Common myeloid progenitor, CD34-positive (primary cell): ENCODE measurements around the gene LARGE2.
A peak's percentile ranks its signal among the peaks of the same experiment; 100 is the strongest.

Experiments
- CTCF ChIA-PET: fragments of 350-600 bp; sonication (Branson Sonifier 250); formaldehyde crosslinking; loops from one replicate; lab custom pipeline; 2021; ENCODE audit warnings: antibody characterized with exemption; lab: Charles Lee
- POLR2A ChIA-PET: fragments of 350-600 bp; sonication (Branson Sonifier 250); formaldehyde crosslinking; loops from one replicate; lab custom pipeline; 2021; ENCODE audit warnings: antibody characterized with exemption; lab: Charles Lee
- DNase-seq, 3 donors: peaks; one replicate each; pipeline versions ENCODE4 v3.0.0 to v3.0.0-alpha.2; 2013
- H3K27ac ChIP-seq, 2 experiments: 1 replicate in 1 of 2; 2 replicates in 1 of 2; pipeline ENCODE4 v1.7.0; 2013; ENCODE audit warnings: inconsistent platforms in 2 of 2, low read length in 2 of 2, mild to moderate bottlenecking in 2 of 2, low read depth in 1 of 2, moderate library complexity in 1 of 2; ENCODE audit not compliant: severe bottlenecking in 2 of 2, insufficient read depth in 1 of 2, poor library complexity in 1 of 2
- H3K27me3 ChIP-seq, 5 experiments: replicated peaks in 2 of 5; 1 replicate in 3 of 5; 2 replicates in 2 of 5; pipeline versions ENCODE4 v1.6.1 to v1.7.0; 2013; ENCODE audit warnings: low read length in 4 of 5, mild to moderate bottlenecking in 2 of 5, moderate library complexity in 2 of 5, inconsistent platforms in 1 of 5; ENCODE audit not compliant: insufficient read depth in 5 of 5, control insufficient read depth in 4 of 5
- H3K36me3 ChIP-seq, 4 experiments: 1 replicate in 2 of 4; 2 replicates in 2 of 4; pipeline versions ENCODE4 v1.6.1 to v1.7.0; 2013; ENCODE audit warnings: low read length in 3 of 4, control low read depth in 1 of 4, mild to moderate bottlenecking in 1 of 4; ENCODE audit not compliant: control insufficient read depth in 4 of 4, insufficient read depth in 4 of 4
- H3K4me1 ChIP-seq, 4 experiments: 1 replicate in 3 of 4; 2 replicates in 1 of 4; pipeline versions ENCODE4 v1.6.1 to v1.7.1; 2013; ENCODE audit warnings: low read length in 3 of 4, mild to moderate bottlenecking in 3 of 4, control low read depth in 1 of 4, inconsistent platforms in 1 of 4, moderate library complexity in 1 of 4; ENCODE audit not compliant: control insufficient read depth in 4 of 4, insufficient read depth in 4 of 4; ENCODE audit errors: control extremely low read depth in 1 of 4
- H3K4me3 ChIP-seq, 7 experiments: 1 replicate in 4 of 7; 2 replicates in 3 of 7; pipeline versions ENCODE4 v1.5.1 to v1.7.0; 2013; ENCODE audit warnings: mild to moderate bottlenecking in 7 of 7, low read length in 6 of 7, moderate library complexity in 6 of 7, inconsistent platforms in 2 of 7, low read depth in 2 of 7, control low read depth in 1 of 7; ENCODE audit not compliant: insufficient read depth in 4 of 7, control insufficient read depth in 1 of 7; ENCODE audit errors: extremely low read depth in 1 of 7
- H3K9me3 ChIP-seq, 5 experiments: 1 replicate in 4 of 5; 2 replicates in 1 of 5; pipeline versions ENCODE4 v1.6.1 to v1.7.1; 2013; ENCODE audit warnings: low read length in 4 of 5, mild to moderate bottlenecking in 2 of 5, inconsistent platforms in 1 of 5, low read depth in 1 of 5, moderate library complexity in 1 of 5; ENCODE audit not compliant: control insufficient read depth in 4 of 5, insufficient read depth in 2 of 5; ENCODE audit errors: control extremely low read depth in 1 of 5
- WGBS: methylation state at CpG from one replicate; pipeline ENCODE4 v1.1.5; 2013; ENCODE audit not compliant: insufficient coverage; 5-methylcytosine and 5-hydroxymethylcytosine counted together

LARGE2 gene

GRCh38 chr11:45920531-45921477, 1.7 kb upstream of the LARGE2 start:
- DNase-seq = no peak
- 100% methylated on average over 4 of the region's 6 CpGs for WGBS
- ChIA-PET CTCF (interaction anchor here (1.0 kb wide), 1 partner anchor 49 kb away, joined by 3 read pairs; no protein-coding TSS in a partner anchor), POLR2A (no interaction called here)
- Histone ChIP-seq H3K9me3 (no peaks in the 10 kb centered on the region), H3K4me1 (peaks cover 4 to 57% (median 47%) of the 10 kb centered on the region in 4 experiments), H3K27me3 (peaks cover 0 to 38% (median 9%) of the 10 kb centered on the region in 5 experiments), H3K4me3 (no peak overlapping the region), H3K36me3 (peaks cover 0 to 7% (median 0%) of the 10 kb centered on the region in 4 experiments), H3K27ac (no peak overlapping the region)

DNA sequence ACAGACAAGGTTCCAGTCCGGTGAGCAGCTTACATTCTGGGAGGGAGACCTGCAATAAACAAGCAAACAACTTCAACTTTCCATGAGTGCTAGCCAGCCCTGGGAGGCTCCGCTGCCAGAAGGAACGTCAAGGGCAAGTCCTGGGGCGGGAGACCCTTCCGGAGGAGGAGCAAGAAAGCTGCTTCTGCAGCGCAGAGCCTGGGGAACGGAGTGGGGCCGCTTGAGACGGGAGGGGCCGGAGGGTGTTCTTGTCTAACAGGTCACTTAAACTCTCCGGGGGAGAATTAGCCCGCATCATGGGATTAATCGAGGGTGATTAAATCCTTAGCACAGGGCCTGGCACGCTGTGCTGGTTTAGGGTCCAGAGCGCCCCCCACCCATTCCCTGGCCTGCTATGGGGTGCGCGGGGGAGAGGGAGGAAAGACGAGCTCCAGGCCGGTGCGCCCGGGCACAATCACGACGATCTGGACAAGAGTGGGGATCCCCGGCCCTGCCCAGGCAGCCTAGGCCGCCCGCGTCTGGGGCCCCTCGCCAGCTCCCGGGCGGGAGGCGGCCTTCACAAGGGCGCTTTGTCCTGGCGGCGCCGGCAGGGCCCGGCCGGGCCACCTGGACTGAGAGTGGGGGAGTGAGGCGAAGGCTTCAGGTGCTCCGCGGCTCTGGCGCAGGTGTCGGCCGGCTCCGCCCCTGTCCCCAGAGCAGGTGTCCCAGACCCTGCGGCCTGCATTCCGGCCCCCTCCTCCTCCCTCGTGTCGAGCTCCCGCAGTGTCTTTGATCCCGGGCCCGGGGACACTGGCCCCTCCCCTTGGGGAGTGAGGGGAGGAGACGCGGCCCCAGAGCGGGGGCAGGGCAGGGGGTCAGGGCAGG, 663 bp upstream of the LARGE2 start:
- Histone ChIP-seq H3K9me3 (no peaks in the 10 kb centered on the region), H3K36me3 (no peaks in the 10 kb centered on the region), H3K4me3 (peak overlapping the region in 3 of 7 experiments; percentile 42 to 59 (median 57)), H3K27ac (no peak overlapping the region), H3K4me1 (peaks cover 3 to 53% (median 44%) of the 10 kb centered on the region in 4 experiments), H3K27me3 (peaks cover 0 to 38% (median 9%) of the 10 kb centered on the region in 5 experiments)
- 63% methylated on average over 30 of the region's 54 CpGs for WGBS
- CTCF ChIA-PET = interaction anchor here (1.3 kb wide), 1 partner anchor 15 kb away, joined by 4 read pairs; no protein-coding TSS in a partner anchor
- DNase-seq = no peak
- POLR2A ChIA-PET = no interaction called here

- CTCF ChIA-PET = no interaction called here
- no peak for DNase-seq
- no peak overlapping the region for H3K27ac ChIP-seq
- H3K9me3 ChIP-seq = no peaks in the 10 kb centered on the region
- H3K4me1 ChIP-seq = peaks cover 0 to 37% (median 32%) of the 10 kb centered on the region in 4 experiments
- peaks cover 0 to 38% (median 9%) of the 10 kb centered on the region in 5 experiments for H3K27me3 ChIP-seq
- no peak overlapping the region for H3K4me3 ChIP-seq
- POLR2A ChIA-PET = no interaction called here
- WGBS = 93% methylated on average over 15 of the region's 22 CpGs
- no peaks in the 10 kb centered on the region for H3K36me3 ChIP-seq
These were observed 1.8 kb downstream of the LARGE2 start for GRCh38 chr11:45924036-45924915.

GRCh38 chr11:45924927-45925326, 2.5 kb downstream of the LARGE2 start:
- CTCF ChIA-PET = interaction anchor here (0.7 kb wide), 1 partner anchor 19 kb away, joined by 3 read pairs; no protein-coding TSS in a partner anchor
- Histone ChIP-seq H3K9me3 (no peaks in the 10 kb centered on the region), H3K36me3 (no peaks in the 10 kb centered on the region), H3K27ac (no peak overlapping the region), H3K27me3 (peaks cover 0 to 38% (median 9%) of the 10 kb centered on the region in 5 experiments), H3K4me1 (peaks cover 0 to 32% (median 27%) of the 10 kb centered on the region in 4 experiments), H3K4me3 (no peak overlapping the region)
- POLR2A ChIA-PET = no interaction called here
- DNase-seq = no peak
- 97% methylated on average over 6 of the region's 6 CpGs for WGBS

DNA sequence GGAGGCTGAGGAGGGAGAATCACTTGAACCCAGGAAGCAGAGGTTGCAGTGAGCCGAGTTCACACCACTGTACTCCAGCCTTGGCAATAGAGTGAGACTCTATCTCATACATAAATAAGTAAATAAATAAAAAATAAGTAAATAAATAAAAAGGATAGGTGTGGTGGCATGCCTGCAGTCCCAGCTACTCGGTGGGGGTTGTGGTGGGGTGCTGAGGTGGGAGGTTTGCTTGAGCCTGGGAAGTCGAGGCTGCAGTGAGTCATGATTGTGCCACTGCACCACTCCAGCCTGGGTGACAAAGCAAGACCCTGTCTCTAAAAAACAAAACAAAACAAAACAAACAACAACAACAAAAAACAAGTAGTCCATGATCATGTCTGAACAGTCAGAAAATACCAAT, 3.1 kb downstream of the LARGE2 start:
- Histone ChIP-seq H3K36me3 (no peaks in the 10 kb centered on the region), H3K4me1 (peaks cover 0 to 31% (median 25%) of the 10 kb centered on the region in 4 experiments), H3K27ac (no peak overlapping the region), H3K4me3 (no peak overlapping the region), H3K9me3 (no peaks in the 10 kb centered on the region), H3K27me3 (peaks cover 0 to 38% (median 9%) of the 10 kb centered on the region in 5 experiments)
- 80% methylated on average over 1 of the region's 3 CpGs for WGBS
- no peak for DNase-seq
- POLR2A ChIA-PET = no interaction called here
- CTCF ChIA-PET = interaction anchor here (0.7 kb wide), 1 partner anchor 19 kb away, joined by 3 read pairs; no protein-coding TSS in a partner anchor

DNA sequence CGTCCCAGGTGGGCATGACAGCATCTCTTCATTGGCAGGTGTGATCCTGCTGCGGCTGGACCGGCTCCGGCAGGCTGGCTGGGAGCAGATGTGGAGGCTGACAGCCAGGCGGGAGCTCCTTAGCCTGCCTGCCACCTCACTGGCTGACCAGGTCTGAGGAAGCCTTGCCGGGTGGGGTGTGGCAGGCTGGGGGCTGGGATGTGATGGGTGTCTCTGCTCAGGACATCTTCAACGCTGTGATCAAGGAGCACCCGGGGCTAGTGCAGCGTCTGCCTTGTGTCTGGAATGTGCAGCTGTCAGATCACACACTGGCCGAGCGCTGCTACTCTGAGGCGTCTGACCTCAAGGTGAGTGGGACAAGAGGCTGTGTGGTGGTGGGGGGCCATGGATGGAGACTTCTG, 3.5 kb downstream of the LARGE2 start:
- 100% methylated on average over 4 of the region's 12 CpGs for WGBS
- ChIA-PET POLR2A (no interaction called here), CTCF (interaction anchor here (0.9 to 1.2 kb wide), 3 partner anchors 8 to 33 kb away, joined by 3 to 4 read pairs (median 3); partner anchors contain the start of gene PEX16)
- H3K27me3 ChIP-seq = peaks cover 0 to 37% (median 9%) of the 10 kb centered on the region in 5 experiments
- no peak overlapping the region for H3K4me3 ChIP-seq
- no peak overlapping the region for H3K27ac ChIP-seq
- H3K9me3 ChIP-seq = no peaks in the 10 kb centered on the region
- peaks cover 0 to 31% (median 25%) of the 10 kb centered on the region in 4 experiments for H3K4me1 ChIP-seq
- peaks cover 0 to 2% (median 0%) of the 10 kb centered on the region in 4 experiments for H3K36me3 ChIP-seq
- no peak for DNase-seq
